Measurements from ENCODE around the gene CEBPG.

CEBPG gene

DNA sequence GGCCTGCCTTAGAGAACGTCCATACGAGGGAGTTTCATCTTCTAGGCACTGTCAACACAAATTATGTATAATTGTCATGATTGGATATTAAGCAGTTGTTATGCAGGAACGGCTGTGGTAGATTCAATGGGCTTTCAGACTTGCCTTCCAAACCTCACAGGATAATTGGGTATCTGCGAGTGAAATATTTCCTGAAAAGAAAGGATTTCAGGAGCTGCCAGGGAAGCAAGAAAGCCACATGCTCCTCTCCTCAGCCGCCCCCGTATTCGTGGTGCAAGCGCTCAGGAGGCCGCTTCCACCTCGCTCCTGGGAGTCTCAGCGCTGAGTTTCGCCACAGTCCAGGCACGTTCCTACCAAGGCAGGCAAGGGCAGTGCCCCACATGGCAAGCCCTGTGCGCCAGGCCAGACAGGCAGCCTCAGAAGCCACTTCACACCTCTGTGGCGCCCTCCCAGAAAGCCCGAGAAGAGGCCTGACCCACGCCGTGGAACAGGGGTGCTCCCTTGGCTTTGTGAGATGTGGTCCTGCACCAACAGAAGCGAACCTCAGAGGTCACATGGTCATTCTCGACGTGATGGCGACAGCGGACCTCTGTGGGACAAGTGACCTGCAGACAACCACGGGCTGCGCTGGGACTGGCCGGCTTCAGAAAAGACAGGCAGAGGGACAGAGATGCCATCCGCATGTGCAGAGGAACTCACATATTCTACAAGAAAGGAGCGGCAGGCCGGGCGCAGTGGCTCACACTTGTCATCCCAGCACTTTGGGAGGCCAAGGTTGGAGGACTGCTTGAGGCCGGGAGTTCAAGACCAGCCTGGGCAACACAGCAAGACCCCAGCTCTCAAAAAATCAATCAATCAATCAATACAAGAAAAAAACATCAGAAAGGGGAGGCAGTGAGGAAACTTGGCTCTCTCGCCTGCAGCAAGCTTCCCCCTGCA lies 41.4 kb downstream of the CEBPG start:
- no peaks in the 10 kb centered on the region for H3K27me3 ChIP-seq (ENCODE audit: control insufficient read depth, insufficient read depth, low read length)
- peaks cover 2% of the 10 kb centered on the region; the same call in 1 of the 2 replicates for H3K4me1 ChIP-seq (ENCODE audit: control insufficient read depth, insufficient read depth, low read length)
- H3K36me3 ChIP-seq (ENCODE audit: control insufficient read depth, insufficient read depth, low read length), result no peaks in the 10 kb centered on the region; the same call in 1 of the 2 replicates
- H3K27ac ChIP-seq (ENCODE audit: low read length), result no peak overlapping the region
- no CpG with 5 or more reads among the region's 32 CpGs for WGBS (ENCODE audit: insufficient coverage, insufficient read length)
- DNase-seq (ENCODE audit: low read depth, low spot score), result no peak
- no peak overlapping the region for H3K4me3 ChIP-seq (ENCODE audit: low read length)
- H3K9me3 ChIP-seq (ENCODE audit: control insufficient read depth, insufficient read depth, low read length), result no peaks in the 10 kb centered on the region

DNA sequence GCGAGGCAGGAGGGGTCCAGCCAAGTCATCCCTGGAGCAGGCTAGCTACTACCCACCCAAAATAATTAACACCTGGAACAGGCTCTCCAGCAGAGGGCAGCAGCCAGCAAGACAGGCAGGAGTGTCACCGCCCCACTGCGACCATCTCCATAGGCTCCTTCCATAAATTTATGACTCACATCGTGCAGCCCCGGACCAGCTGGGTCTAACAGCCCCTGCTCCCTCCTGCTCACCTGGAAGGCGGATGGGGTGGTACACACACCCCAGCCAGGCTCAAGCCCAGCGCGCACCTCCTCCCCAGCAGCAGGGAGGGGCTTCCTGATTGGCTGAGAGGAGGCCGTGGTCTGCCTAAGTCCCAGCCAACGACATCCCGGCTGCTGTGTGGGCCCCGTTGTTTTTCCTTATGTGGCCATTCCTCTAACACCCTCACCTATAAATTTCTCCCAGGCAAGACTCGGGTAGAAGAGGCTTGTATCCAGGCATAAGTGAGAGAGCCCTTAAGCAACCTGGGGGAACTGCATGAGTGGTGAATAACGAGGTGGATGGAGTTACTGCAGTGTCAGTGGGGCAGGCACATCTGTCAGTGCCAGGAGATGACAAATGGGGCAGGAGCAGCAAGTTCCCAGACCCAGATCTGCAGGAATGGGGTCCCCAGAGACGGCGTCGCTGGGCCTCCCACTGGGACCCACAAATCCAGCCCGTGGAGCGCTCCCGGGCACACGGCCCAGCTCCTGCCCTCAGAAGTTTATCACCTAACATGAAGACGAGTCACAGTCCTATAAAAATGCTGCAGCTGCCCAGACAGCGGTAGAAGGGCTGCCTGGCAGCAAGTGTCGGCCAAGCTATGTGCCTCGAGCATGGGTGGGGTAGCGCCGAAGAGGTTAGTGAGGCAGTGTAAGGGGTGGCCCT lies 43.1 kb downstream of the CEBPG start:
- Histone ChIP-seq H3K36me3 (ENCODE audit: control insufficient read depth, insufficient read depth, low read length) (no peaks in the 10 kb centered on the region), H3K9me3 (ENCODE audit: control insufficient read depth, insufficient read depth, low read length) (no peaks in the 10 kb centered on the region), H3K4me1 (ENCODE audit: control insufficient read depth, insufficient read depth, low read length) (peaks cover 2% of the 10 kb centered on the region; the same call in 1 of the 2 replicates), H3K27me3 (ENCODE audit: control insufficient read depth, insufficient read depth, low read length) (no peaks in the 10 kb centered on the region), H3K27ac (ENCODE audit: low read length) (no peak overlapping the region), H3K4me3 (ENCODE audit: low read length) (no peak overlapping the region)
- WGBS (ENCODE audit: insufficient coverage, insufficient read length), result no CpG with 5 or more reads among the region's 27 CpGs
- DNase-seq (ENCODE audit: low read depth, low spot score), result peak; percentile 45

DNA sequence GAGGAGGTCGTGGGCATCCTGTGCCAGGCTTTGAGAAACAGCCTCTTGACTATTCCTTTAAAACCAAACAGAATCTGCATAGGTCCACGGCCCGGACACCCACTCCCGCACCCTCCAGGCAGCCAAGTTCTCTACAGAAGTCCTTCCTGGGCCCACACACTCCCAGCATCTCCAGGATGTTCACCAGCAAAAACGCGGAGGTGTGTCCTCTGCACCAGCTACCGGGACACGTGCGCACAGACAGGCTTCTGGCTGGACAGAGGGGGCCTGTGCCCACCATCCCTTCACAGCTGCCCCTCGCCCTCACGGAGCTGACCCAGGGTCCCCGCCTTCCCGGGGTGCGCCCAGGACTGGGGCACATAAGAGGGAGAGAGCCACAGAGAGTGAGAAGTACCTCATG lies 44.2 kb downstream of the CEBPG start:
- H3K4me3 ChIP-seq (ENCODE audit: low read length), result no peak overlapping the region
- H3K27me3 ChIP-seq (ENCODE audit: control insufficient read depth, insufficient read depth, low read length), result no peaks in the 10 kb centered on the region
- no peak for DNase-seq (ENCODE audit: low read depth, low spot score)
- no peaks in the 10 kb centered on the region for H3K36me3 ChIP-seq (ENCODE audit: control insufficient read depth, insufficient read depth, low read length)
- H3K4me1 ChIP-seq (ENCODE audit: control insufficient read depth, insufficient read depth, low read length), result peaks cover 2% of the 10 kb centered on the region; the same call in 1 of the 2 replicates
- H3K9me3 ChIP-seq (ENCODE audit: control insufficient read depth, insufficient read depth, low read length), result no peaks in the 10 kb centered on the region
- no CpG with 5 or more reads among the region's 14 CpGs for WGBS (ENCODE audit: insufficient coverage, insufficient read length)
- H3K27ac ChIP-seq (ENCODE audit: low read length), result no peak overlapping the region

GRCh38 chr19:33418461-33418860 lies 45.0 kb downstream of the CEBPG start:
- peaks cover 2% of the 10 kb centered on the region; the same call in 1 of the 2 replicates for H3K4me1 ChIP-seq (ENCODE audit: control insufficient read depth, insufficient read depth, low read length)
- WGBS (ENCODE audit: insufficient coverage, insufficient read length), result no CpG with 5 or more reads among the region's 12 CpGs
- H3K27ac ChIP-seq (ENCODE audit: low read length), result no peak overlapping the region
- H3K36me3 ChIP-seq (ENCODE audit: control insufficient read depth, insufficient read depth, low read length), result no peaks in the 10 kb centered on the region
- no peaks in the 10 kb centered on the region for H3K9me3 ChIP-seq (ENCODE audit: control insufficient read depth, insufficient read depth, low read length)
- no peak overlapping the region for H3K4me3 ChIP-seq (ENCODE audit: low read length)
- no peaks in the 10 kb centered on the region for H3K27me3 ChIP-seq (ENCODE audit: control insufficient read depth, insufficient read depth, low read length)
- no peak for DNase-seq (ENCODE audit: low read depth, low spot score)

DNA sequence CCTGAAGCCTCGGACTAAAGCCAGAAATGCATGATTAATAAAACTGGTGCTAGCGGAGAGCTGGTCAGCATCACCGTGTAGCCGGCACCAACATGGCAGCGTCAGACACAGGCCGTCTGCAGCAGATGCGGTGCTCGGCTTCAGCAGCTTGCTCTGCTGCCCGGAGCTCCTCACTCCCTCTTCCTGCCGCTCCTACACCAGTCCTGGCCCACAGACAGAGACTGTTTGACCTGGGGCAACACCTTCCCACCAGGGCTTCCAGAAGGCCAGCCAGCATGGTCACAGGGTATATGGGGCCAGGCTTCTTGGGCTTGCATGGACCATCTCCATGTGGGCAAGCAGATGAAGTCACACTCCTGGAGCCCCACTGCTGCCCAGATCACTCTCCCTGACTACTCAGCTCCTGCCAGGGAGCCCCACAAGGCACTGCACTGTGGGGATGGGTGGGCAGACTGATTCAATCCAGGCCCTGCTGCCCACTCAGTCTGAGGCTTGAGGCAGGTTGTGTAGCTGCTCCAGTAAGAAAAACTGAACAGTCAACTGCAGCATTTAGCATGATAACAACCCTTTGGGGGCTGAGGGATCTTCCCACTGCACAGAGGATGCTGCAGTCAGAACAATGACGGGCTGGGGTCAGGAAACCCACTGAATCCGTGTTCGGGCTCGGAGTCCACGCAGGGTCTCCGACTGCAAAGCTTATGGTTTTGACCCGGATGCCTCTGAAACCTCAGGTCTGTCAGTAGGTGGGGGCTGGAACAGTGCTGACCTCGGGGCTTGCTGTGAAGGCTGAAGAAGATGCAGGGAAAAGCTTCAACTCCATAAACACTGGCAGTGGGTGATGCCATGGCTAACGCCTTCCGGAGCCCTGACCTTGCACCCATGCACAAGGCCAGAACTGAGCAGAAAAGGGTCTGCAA lies 45.6 kb downstream of the CEBPG start:
- no peaks in the 10 kb centered on the region for H3K36me3 ChIP-seq (ENCODE audit: control insufficient read depth, insufficient read depth, low read length)
- no peak overlapping the region for H3K4me3 ChIP-seq (ENCODE audit: low read length)
- H3K4me1 ChIP-seq (ENCODE audit: control insufficient read depth, insufficient read depth, low read length), result peaks cover 2% of the 10 kb centered on the region; the same call in 1 of the 2 replicates
- no peaks in the 10 kb centered on the region for H3K27me3 ChIP-seq (ENCODE audit: control insufficient read depth, insufficient read depth, low read length)
- DNase-seq (ENCODE audit: low read depth, low spot score), result no peak
- no peaks in the 10 kb centered on the region for H3K9me3 ChIP-seq (ENCODE audit: control insufficient read depth, insufficient read depth, low read length)
- no peak overlapping the region for H3K27ac ChIP-seq (ENCODE audit: low read length)
- WGBS (ENCODE audit: insufficient coverage, insufficient read length), result no CpG with 5 or more reads among the region's 20 CpGs

GRCh38 chr19:33419788-33420130 lies 46.2 kb downstream of the CEBPG start:
- Histone ChIP-seq H3K9me3 (ENCODE audit: control insufficient read depth, insufficient read depth, low read length) (no peaks in the 10 kb centered on the region), H3K4me1 (ENCODE audit: control insufficient read depth, insufficient read depth, low read length) (peaks cover 2% of the 10 kb centered on the region; the same call in 1 of the 2 replicates), H3K4me3 (ENCODE audit: low read length) (no peak overlapping the region), H3K36me3 (ENCODE audit: control insufficient read depth, insufficient read depth, low read length) (no peaks in the 10 kb centered on the region), H3K27ac (ENCODE audit: low read length) (no peak overlapping the region), H3K27me3 (ENCODE audit: control insufficient read depth, insufficient read depth, low read length) (no peaks in the 10 kb centered on the region)
- peak; percentile 33 for DNase-seq (ENCODE audit: low read depth, low spot score)
- no CpG with 5 or more reads among the region's 6 CpGs for WGBS (ENCODE audit: insufficient coverage, insufficient read length)

- Histone ChIP-seq H3K4me3 (ENCODE audit: low read length) (no peak overlapping the region), H3K9me3 (ENCODE audit: control insufficient read depth, insufficient read depth, low read length) (no peaks in the 10 kb centered on the region), H3K27ac (ENCODE audit: low read length) (no peak overlapping the region), H3K36me3 (ENCODE audit: control insufficient read depth, insufficient read depth, low read length) (no peaks in the 10 kb centered on the region), H3K4me1 (ENCODE audit: control insufficient read depth, insufficient read depth, low read length) (peaks cover 2% of the 10 kb centered on the region; the same call in 1 of the 2 replicates), H3K27me3 (ENCODE audit: control insufficient read depth, insufficient read depth, low read length) (no peaks in the 10 kb centered on the region)
- no peak for DNase-seq (ENCODE audit: low read depth, low spot score)
- WGBS (ENCODE audit: insufficient coverage, insufficient read length), result no CpG with 5 or more reads among the region's 9 CpGs
Observed at GRCh38 chr19:33420821-33421220, 47.3 kb downstream of the CEBPG start.

DNA sequence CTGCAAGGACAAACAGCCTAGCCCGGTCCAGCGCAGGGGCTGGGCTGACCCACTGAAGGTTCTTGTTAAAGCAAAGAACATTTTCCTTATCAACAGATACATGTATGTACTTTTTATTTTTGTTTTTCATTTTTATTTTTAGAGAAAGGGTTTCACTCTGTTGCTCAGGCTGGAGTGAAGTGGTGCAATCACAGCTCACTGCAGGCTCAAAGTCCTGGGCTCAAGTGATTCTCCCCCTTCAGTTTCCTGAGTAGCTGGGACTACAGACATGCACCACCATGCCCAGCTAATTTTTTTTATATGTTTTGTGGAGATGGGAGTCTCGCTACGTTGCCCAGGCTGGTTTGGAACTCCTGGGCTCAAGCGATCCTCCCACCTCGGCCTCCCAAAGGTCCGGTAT lies 47.9 kb downstream of the CEBPG start:
- no peaks in the 10 kb centered on the region for H3K27me3 ChIP-seq (ENCODE audit: control insufficient read depth, insufficient read depth, low read length)
- H3K36me3 ChIP-seq (ENCODE audit: control insufficient read depth, insufficient read depth, low read length), result no peaks in the 10 kb centered on the region
- H3K27ac ChIP-seq (ENCODE audit: low read length), result no peak overlapping the region
- no peak overlapping the region for H3K4me3 ChIP-seq (ENCODE audit: low read length)
- H3K4me1 ChIP-seq (ENCODE audit: control insufficient read depth, insufficient read depth, low read length), result peaks cover 2% of the 10 kb centered on the region; the same call in 1 of the 2 replicates
- no CpG with 5 or more reads among the region's 7 CpGs for WGBS (ENCODE audit: insufficient coverage, insufficient read length)
- no peaks in the 10 kb centered on the region for H3K9me3 ChIP-seq (ENCODE audit: control insufficient read depth, insufficient read depth, low read length)
- no peak for DNase-seq (ENCODE audit: low read depth, low spot score)

- WGBS (ENCODE audit: insufficient coverage, insufficient read length), result 100% methylated on average over 3 of the region's 3 CpGs
- peaks cover 2% of the 10 kb centered on the region; the same call in 1 of the 2 replicates for H3K4me1 ChIP-seq (ENCODE audit: control insufficient read depth, insufficient read depth, low read length)
- no peaks in the 10 kb centered on the region for H3K27me3 ChIP-seq (ENCODE audit: control insufficient read depth, insufficient read depth, low read length)
- DNase-seq (ENCODE audit: low read depth, low spot score), result no peak
- H3K4me3 ChIP-seq (ENCODE audit: low read length), result no peak overlapping the region
- no peak overlapping the region for H3K27ac ChIP-seq (ENCODE audit: low read length)
- no peaks in the 10 kb centered on the region for H3K36me3 ChIP-seq (ENCODE audit: control insufficient read depth, insufficient read depth, low read length)
- no peaks in the 10 kb centered on the region for H3K9me3 ChIP-seq (ENCODE audit: control insufficient read depth, insufficient read depth, low read length)
Observed at GRCh38 chr19:33422369-33423180, 49.1 kb downstream of the CEBPG start.
